GM12878 (cell line): ENCODE measurements around the gene TYK2. TPM values are rescaled to one million over a fixed set of nuclear protein-coding genes. Genes with fewer than 3 reads are reported as not detected.

Source experiments
- ATF7 ChIP-seq: fragments of 450-650 bp; IDR thresholded peaks from 2 replicates; pipeline ENCODE4 v1.6.1; 2016; ENCODE audit warnings: low read depth, mild to moderate bottlenecking
- BCL11A ChIP-seq: IDR thresholded peaks from 2 replicates; pipeline ENCODE4 v1.6.1; 2011; ENCODE audit warnings: low read depth, low read length
- BCL3 ChIP-seq: IDR thresholded peaks from 2 replicates; pipeline ENCODE4 v1.6.1; 2011; ENCODE audit warnings: borderline replicate concordance, low read depth, mild to moderate bottlenecking, moderate library complexity, low read length; ENCODE audit not compliant: insufficient read depth, poor library complexity, severe bottlenecking
- BHLHE40 ChIP-seq, 2 experiments: fragments of 450-650 bp in 1 of 2; IDR thresholded peaks; 2 replicates each; pipeline ENCODE4 v1.6.1; 2011 to 2017; ENCODE audit warnings: low read depth in 2 of 2, borderline replicate concordance in 1 of 2, improper control_type of control experiment in 1 of 2, low read length in 1 of 2, mild to moderate bottlenecking in 1 of 2
- CHD2 ChIP-seq: IDR thresholded peaks from 2 replicates; pipeline ENCODE4 v1.6.1; 2011; ENCODE audit warnings: low read depth, low read length, improper control_type of control experiment, borderline replicate concordance
- CREM ChIP-seq: IDR thresholded peaks from 2 replicates; pipeline ENCODE4 v1.6.1; 2014; ENCODE audit warnings: antibody characterized with exemption, low read depth
- DPF2 ChIP-seq: fragments of 450-650 bp; IDR thresholded peaks from 2 replicates; pipeline ENCODE4 v1.6.1; 2017; ENCODE audit warnings: mild to moderate bottlenecking
- EED ChIP-seq: sonication (generic); IDR thresholded peaks from 2 replicates; pipeline ENCODE4 v1.6.1; 2016; ENCODE audit warnings: antibody characterized with exemption, low read depth
- EGR1 ChIP-seq, 2 experiments: IDR thresholded peaks; 1 replicate in 1 of 2; 2 replicates in 1 of 2; pipeline ENCODE4 v1.6.1; 2011 to 2012; ENCODE audit warnings: low read depth in 2 of 2, low read length in 2 of 2, borderline replicate concordance in 1 of 2, mild to moderate bottlenecking in 1 of 2, moderate library complexity in 1 of 2
- IKZF2 ChIP-seq, 2 experiments: fragments of 450-650 bp; IDR thresholded peaks; 2 replicates each; pipeline ENCODE4 v1.6.1; 2017; ENCODE audit warnings: mild to moderate bottlenecking in 2 of 2, moderate library complexity in 2 of 2
- MEF2A ChIP-seq: IDR thresholded peaks from 2 replicates; pipeline ENCODE4 v1.6.1; 2011; ENCODE audit warnings: low read depth, mild to moderate bottlenecking, low read length, moderate library complexity; ENCODE audit not compliant: insufficient read depth
- MEF2B ChIP-seq: fragments of 450-650 bp; IDR thresholded peaks from 2 replicates; pipeline ENCODE4 v1.6.1; 2018; ENCODE audit warnings: mild to moderate bottlenecking, moderate library complexity; ENCODE audit not compliant: partially characterized antibody, poor library complexity, severe bottlenecking
- NRF1 ChIP-seq: conservative IDR thresholded peaks from 2 replicates; pipeline ENCODE4 v1.6.1; 2011; ENCODE audit warnings: mild to moderate bottlenecking, low read depth, low read length, improper control_type of control experiment
- PAX5 ChIP-seq: IDR thresholded peaks from 2 replicates; pipeline ENCODE4 v1.6.1; 2011; ENCODE audit warnings: low read depth, low read length, borderline replicate concordance
- POLR2A ChIP-seq: IDR thresholded peaks from 2 replicates; pipeline ENCODE4 v1.6.1; 2011; ENCODE audit warnings: low read depth, mild to moderate bottlenecking, low read length
- POLR2AphosphoS2 ChIP-seq: IDR thresholded peaks from 2 replicates; pipeline ENCODE4 v1.6.1; 2011; ENCODE audit warnings: low read depth, mild to moderate bottlenecking, low read length, improper control_type of control experiment, moderate library complexity
- RUNX3 ChIP-seq: IDR thresholded peaks from 2 replicates; pipeline ENCODE4 v1.6.1; 2012; ENCODE audit warnings: low read length, inconsistent platforms
- SIN3A ChIP-seq: IDR thresholded peaks from 2 replicates; pipeline ENCODE4 v1.6.1; 2012; ENCODE audit warnings: low read depth, low read length, improper control_type of control experiment
- SPI1 ChIP-seq: IDR thresholded peaks from 2 replicates; pipeline ENCODE4 v1.6.1; 2011; ENCODE audit warnings: low read depth, mild to moderate bottlenecking, low read length, moderate library complexity, borderline replicate concordance; ENCODE audit not compliant: insufficient read depth
- TCF3 ChIP-seq: IDR thresholded peaks from 2 replicates; pipeline ENCODE4 v1.6.1; 2012; ENCODE audit warnings: low read depth, mild to moderate bottlenecking, low read length, borderline replicate concordance; ENCODE audit not compliant: insufficient read depth
- ZSCAN29 ChIP-seq: fragments of 450-650 bp; IDR thresholded peaks from 2 replicates; pipeline ENCODE4 v1.6.1; 2017; ENCODE audit warnings: mild to moderate bottlenecking, moderate library complexity
- polyA plus RNA-seq, 11 experiments: library from polyadenylated mRNA; depleted of rRNA in 4 of 11; unstranded in 6 of 11; stranded (reverse) in 5 of 11; fragments of >200 nt; fragmentation: Nextera tagmentation in 4 of 11; fragmentation: Illumina TruSeq in 1 of 11; extraction: Ambion mirVana in 4 of 11; extraction: Trizol in 1 of 11; gene quantifications; 1 replicate in 1 of 11; 2 replicates in 10 of 11; pipeline versions ENCODE4 v1.2.1 to v1.2.3, GENCODE V29; 2011 to 2016; ENCODE audit warnings: inconsistent platforms in 2 of 11, missing spikeins in 2 of 11, low read depth in 1 of 11
- total RNA-seq, 4 experiments: library from RNA; depleted of rRNA in 3 of 4; stranded (reverse); fragments of >200 nt in 3 of 4; fragmentation: Illumina TruSeq in 1 of 4; extraction: Trizol in 1 of 4; gene quantifications; 2 replicates each; pipeline versions ENCODE4 v1.2.1 to v1.2.3, GENCODE V29; 2013 to 2021
- TF ChIP-seq, protein P1 (sequence below): fragments of 450-650 bp; formaldehyde crosslinking; IDR thresholded peaks from 2 replicates; pipeline ENCODE4 v1.4.0; 2020; ENCODE audit warnings: mild to moderate bottlenecking, moderate library complexity
- TF ChIP-seq, protein P2 (sequence below): fragments of 450-650 bp; conservative IDR thresholded peaks from 2 replicates; pipeline ENCODE4 v1.6.1; 2017; ENCODE audit warnings: mild to moderate bottlenecking, moderate library complexity

Gene TYK2
- total and polyA plus RNA-seq, 10 of the 15 experiments (the other 5 are each of a cell fraction or from before 2014, with no cell fraction given): 36.4 to 364 (median 179) TPM

GRCh38 chr19:10408511-10409283, 28.3 kb upstream of the TYK2 start (continued):
- TF ChIP-seq, protein P1, sequence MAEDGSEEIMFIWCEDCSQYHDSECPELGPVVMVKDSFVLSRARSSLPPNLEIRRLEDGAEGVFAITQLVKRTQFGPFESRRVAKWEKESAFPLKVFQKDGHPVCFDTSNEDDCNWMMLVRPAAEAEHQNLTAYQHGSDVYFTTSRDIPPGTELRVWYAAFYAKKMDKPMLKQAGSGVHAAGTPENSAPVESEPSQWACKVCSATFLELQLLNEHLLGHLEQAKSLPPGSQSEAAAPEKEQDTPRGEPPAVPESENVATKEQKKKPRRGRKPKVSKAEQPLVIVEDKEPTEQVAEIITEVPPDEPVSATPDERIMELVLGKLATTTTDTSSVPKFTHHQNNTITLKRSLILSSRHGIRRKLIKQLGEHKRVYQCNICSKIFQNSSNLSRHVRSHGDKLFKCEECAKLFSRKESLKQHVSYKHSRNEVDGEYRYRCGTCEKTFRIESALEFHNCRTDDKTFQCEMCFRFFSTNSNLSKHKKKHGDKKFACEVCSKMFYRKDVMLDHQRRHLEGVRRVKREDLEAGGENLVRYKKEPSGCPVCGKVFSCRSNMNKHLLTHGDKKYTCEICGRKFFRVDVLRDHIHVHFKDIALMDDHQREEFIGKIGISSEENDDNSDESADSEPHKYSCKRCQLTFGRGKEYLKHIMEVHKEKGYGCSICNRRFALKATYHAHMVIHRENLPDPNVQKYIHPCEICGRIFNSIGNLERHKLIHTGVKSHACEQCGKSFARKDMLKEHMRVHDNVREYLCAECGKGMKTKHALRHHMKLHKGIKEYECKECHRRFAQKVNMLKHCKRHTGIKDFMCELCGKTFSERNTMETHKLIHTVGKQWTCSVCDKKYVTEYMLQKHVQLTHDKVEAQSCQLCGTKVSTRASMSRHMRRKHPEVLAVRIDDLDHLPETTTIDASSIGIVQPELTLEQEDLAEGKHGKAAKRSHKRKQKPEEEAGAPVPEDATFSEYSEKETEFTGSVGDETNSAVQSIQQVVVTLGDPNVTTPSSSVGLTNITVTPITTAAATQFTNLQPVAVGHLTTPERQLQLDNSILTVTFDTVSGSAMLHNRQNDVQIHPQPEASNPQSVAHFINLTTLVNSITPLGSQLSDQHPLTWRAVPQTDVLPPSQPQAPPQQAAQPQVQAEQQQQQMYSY: no peak
- TF ChIP-seq BCL11A (peak; percentile 76), IKZF2 (IDR thresholded peaks at IDR 0.05) (peak; percentile 85 to 87), POLR2AphosphoS2 (peak; percentile 40; the same call in 1 of the 2 replicates), SPI1 (peak; percentile 95), EED (peak; percentile 82), PAX5 (peak; percentile 60; the same call in 1 of the 2 replicates), BHLHE40 (IDR thresholded peaks at IDR 0.05; ENCODE audit: borderline replicate concordance in 1 of 2, low read depth in 2 of 2, low read length in 1 of 2) (peak in 1 of 2 experiments; percentile 48; a peak in 1 of 4 replicates), MEF2A (0 out of 2 replicates have a peak, but pooled peaks have one; percentile 44), POLR2A (peak; percentile 59), MEF2B (peak; percentile 61), NRF1 (no peak), CREM (0 out of 2 replicates have a peak, but pooled peaks have one; percentile 60), TCF3 (0 out of 2 replicates have a peak, but pooled peaks have one; percentile 32), CHD2 (no peak), ZSCAN29 (peak; percentile 51; the same call in 1 of the 2 replicates), EGR1 (IDR thresholded peaks at IDR 0.05; ENCODE audit: borderline replicate concordance in 1 of 2, low read depth in 2 of 2, low read length in 2 of 2) (peak in 1 of 2 experiments; percentile 79; a peak in 1 of 3 replicates), BCL3 (peak; percentile 30), DPF2 (peak; percentile 96), ATF7 (peak; percentile 87), SIN3A (0 out of 2 replicates have a peak, but pooled peaks have one; percentile 45), RUNX3 (peak; percentile 81)
- TF ChIP-seq, protein P2, sequence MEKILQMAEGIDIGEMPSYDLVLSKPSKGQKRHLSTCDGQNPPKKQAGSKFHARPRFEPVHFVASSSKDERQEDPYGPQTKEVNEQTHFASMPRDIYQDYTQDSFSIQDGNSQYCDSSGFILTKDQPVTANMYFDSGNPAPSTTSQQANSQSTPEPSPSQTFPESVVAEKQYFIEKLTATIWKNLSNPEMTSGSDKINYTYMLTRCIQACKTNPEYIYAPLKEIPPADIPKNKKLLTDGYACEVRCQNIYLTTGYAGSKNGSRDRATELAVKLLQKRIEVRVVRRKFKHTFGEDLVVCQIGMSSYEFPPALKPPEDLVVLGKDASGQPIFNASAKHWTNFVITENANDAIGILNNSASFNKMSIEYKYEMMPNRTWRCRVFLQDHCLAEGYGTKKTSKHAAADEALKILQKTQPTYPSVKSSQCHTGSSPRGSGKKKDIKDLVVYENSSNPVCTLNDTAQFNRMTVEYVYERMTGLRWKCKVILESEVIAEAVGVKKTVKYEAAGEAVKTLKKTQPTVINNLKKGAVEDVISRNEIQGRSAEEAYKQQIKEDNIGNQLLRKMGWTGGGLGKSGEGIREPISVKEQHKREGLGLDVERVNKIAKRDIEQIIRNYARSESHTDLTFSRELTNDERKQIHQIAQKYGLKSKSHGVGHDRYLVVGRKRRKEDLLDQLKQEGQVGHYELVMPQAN: 0 out of 2 replicates have a peak, but pooled peaks have one; percentile 35
